GM18511 (cell line): Measurements from ENCODE around the gene BCR.
"Not testable (repeated sequence)": the region's sequence is repeated elsewhere in the genome, so short reads cannot be mapped to it uniquely, and the experiment has no call there.

Experiments
- ATAC-seq: cut with Tn5 transposase; IDR thresholded peaks from one replicate; pipeline ENCODE4 v1.9.1; 2021; ENCODE audit warnings: mild to moderate bottlenecking, moderate library complexity; ENCODE audit not compliant: unreplicated experiment

Gene BCR

GRCh38 chr22:23180301-23180892, at the start of gene BCR:
TSS of gene BCR (plus strand) at chr22:23180509. CDS start at chr22:23180961, 452 bp downstream.
- no peak for ATAC-seq

- ATAC-seq = no peak
These were observed 49.6 kb upstream of the BCR start for GRCh38 chr22:23130697-23131096.

GRCh38 chr22:23131931-23132330, 48.4 kb upstream of the BCR start:
- no peak for ATAC-seq

GRCh38 chr22:23132376-23133091, 47.8 kb upstream of the BCR start:
- no peak for ATAC-seq

- ATAC-seq = no peak
These were observed 46.4 kb upstream of the BCR start for GRCh38 chr22:23133922-23134321.

- ATAC-seq = not testable (repeated sequence)
These were observed 43.3 kb upstream of the BCR start for GRCh38 chr22:23136991-23137390.

GRCh38 chr22:23137468-23137867, 42.8 kb upstream of the BCR start:
- no peak for ATAC-seq

GRCh38 chr22:23137905-23138561, 42.3 kb upstream of the BCR start:
- peak; percentile 63 for ATAC-seq

GRCh38 chr22:23138584-23139435, 41.5 kb upstream of the BCR start:
- no peak for ATAC-seq

- ATAC-seq = no peak
These were observed 39.9 kb upstream of the BCR start for GRCh38 chr22:23140385-23140784.

- no peak for ATAC-seq
These were observed 37.7 kb upstream of the BCR start for GRCh38 chr22:23142546-23143105.

- ATAC-seq = no peak
These were observed 37.2 kb upstream of the BCR start for GRCh38 chr22:23143119-23143518.

GRCh38 chr22:23144432-23144831, 35.9 kb upstream of the BCR start:
- ATAC-seq = no peak

GRCh38 chr22:23144932-23145877, 35.1 kb upstream of the BCR start, which contains the start of gene RAB36:
TSS of gene RAB36 (plus strand) at chr22:23145477. CDS start at chr22:23146617, 1,140 bp downstream.
- no peak for ATAC-seq

GRCh38 chr22:23145878-23146470, 34.3 kb upstream of the BCR start:
- ATAC-seq = no peak

GRCh38 chr22:23146478-23147205, 33.7 kb upstream of the BCR start:
- no peak for ATAC-seq

GRCh38 chr22:23147617-23148387, 32.5 kb upstream of the BCR start:
- no peak for ATAC-seq

GRCh38 chr22:23149743-23150238, 30.5 kb upstream of the BCR start:
- ATAC-seq = no peak
